ENCODE data around the gene PPIL6.

Gene PPIL6

GRCh38 chr6:109360791-109361190 is 79.6 kb downstream of the PPIL6 start:
- no peak for DNase-seq

DNA sequence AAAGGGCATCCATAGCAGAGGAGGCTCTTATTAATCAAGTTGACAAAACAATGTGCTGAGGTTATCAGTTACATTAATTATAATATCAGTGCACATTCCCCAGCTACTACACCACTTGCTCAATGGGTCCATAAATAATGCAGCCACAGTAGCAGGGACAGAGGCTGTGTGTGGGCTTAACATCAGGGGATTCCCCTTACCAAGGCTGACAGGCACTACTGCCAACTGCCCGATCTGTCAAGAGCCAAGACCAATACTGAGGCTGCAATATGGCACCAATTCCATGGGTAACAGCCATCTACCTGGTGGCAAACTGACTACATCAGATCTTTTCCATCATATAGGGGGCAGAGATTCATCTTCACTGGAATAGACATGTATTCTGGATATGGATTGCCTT is 80.1 kb downstream of the PPIL6 start:
- DNase-seq: no peak

DNA sequence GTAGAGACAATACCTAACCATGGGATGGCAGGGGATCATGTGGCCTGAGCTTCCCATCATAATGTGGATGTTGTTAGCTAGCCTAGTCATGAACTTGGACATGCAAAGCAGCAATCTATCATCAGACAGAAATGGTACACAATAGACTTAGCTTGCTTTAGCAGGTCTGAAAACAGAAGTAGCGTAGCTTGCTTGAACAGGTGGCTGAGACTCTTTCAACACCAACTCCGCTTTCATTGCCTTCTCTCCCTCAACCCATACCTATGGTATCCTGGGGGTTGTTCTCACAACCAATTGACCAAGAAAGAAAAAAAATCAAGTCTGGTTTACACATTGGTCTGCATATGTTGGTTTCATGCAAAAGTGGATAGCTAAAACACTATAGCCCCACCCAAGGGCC is 81.2 kb downstream of the PPIL6 start:
- no peak for DNase-seq

GRCh38 chr6:109358204-109358603 is 82.2 kb downstream of the PPIL6 start:
- no peak for DNase-seq

GRCh38 chr6:109356237-109356636 is 84.2 kb downstream of the PPIL6 start:
- DNase-seq: no peak

DNA sequence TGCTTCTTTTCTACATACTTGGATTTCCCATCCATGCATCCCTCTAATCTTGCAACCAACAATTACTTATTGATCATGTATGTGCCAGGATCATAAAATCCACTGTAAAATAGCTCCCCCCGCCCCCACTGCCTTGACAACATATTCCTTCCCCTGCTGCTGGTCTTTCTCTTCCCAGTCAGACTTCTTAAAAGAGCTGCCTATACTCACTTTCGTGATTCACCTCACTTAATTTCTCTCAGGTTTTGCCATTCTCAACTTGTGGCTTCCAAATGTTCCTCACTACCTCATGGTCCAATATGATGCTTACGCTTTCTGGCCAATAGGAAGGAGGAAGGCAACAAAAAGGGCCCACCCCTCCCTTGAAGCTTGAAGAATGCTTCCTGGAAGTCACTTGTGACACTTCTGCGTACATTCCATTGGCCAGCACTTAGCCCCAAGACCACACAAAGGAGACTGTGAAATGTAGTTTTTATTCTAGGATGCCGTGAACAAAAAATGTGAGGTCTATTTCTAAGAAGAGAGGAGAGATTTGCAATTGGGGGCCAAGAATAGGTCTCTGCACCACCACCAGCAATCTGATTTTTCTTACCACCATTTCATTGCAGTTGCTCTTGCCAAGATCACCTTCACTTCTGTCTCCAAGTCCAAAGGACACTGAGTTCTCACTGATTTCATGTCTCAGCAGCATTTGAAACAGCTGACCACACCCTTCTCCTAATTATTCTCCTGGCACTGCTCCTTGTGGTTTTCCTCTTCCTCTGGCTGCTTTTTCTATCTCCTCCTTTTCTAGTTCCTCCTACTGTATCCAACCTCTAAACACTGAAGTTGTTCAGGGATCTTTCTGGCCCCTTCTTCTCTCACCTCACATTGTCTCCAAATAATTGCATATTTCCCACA is 88.9 kb downstream of the PPIL6 start:
- no peak for DNase-seq

- no peak for DNase-seq
These were observed 90.9 kb downstream of the PPIL6 start for GRCh38 chr6:109349419-109349987.

DNA sequence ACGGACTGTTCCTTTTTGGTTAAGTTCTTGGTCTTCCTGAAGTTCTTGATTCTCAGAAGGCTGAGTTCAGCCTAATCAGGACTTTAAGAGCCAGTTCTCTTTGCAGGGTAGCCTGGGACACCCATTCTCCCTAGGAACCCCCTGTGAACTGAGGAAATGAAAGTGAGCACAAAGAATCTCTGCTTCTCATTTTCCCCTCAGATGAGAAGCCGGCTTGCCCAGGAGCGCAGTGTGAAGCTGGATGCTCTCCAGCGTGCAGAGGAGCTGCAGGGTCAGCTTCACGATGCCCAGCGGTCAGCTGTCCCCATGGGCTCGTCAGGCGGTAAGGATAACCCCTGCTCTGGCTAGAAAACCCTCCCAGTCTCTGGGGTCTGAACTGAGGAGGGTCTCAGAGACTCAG is 92.2 kb downstream of the PPIL6 start:
- no peak for DNase-seq

DNA sequence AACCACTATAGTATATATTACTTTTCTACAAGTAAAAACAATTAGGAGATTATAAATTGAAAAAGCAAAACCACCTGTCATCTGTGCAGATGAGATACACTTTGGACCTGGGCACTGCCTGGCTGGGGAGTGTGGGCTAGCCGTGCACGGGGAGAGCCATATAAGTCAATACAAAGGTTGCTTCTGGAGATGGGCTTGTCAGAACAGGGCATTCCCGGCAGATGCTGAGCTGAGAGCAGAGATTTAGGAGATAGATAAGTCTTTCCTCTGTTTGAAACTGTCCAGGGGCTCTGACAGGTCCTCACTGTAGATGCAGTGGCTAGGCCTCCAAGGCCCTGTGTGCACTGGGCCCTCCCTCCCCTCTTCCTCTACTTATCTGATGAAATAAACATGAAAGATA is 92.6 kb downstream of the PPIL6 start:
- no peak for DNase-seq

DNA sequence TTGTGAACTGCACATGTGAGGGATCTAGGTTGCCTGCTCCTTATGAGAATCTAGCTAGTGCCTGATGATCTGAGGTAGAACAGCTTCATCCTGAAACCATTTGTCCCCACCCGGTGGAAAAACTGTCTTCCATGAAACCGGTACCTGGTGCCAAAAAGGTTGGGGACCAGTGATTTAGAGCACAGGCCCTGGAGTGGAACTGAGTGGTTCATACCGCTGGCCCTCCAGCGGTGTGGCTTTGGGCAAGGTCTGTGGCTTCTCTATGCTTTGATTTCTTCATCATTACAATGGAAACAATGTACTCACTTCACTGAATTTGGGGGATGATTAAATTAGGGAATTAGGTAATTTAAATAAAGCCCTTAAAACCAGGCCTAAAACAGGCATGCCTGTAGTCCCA is 94.4 kb downstream of the PPIL6 start:
- no peak for DNase-seq

- DNase-seq: peak; percentile 86
These were observed 96.2 kb downstream of the PPIL6 start for GRCh38 chr6:109344226-109344625.

GRCh38 chr6:109343518-109343917 is 96.9 kb downstream of the PPIL6 start:
- DNase-seq: no peak

DNA sequence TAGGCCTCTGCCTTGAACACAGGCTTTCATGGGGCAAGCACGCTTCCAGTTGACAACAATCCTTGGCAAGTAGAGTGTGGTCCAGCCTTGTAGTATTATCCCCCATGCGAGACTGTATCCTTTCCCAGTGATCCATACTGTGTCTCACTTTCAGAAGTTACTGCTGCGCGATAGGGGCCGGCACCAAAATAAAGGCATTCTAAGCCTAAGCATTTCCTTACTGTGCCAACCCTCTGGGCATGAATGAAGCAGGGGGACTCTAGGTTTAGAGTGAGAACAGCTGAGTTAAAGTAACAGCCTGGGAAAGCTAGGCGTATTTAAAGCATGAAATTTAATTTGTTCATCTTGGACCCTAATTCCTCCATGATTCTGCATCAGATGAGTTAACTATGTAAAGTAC is 97.5 kb downstream of the PPIL6 start:
- DNase-seq: no peak

GRCh38 chr6:109342506-109342905 is 97.9 kb downstream of the PPIL6 start:
- no peak for DNase-seq

DNA sequence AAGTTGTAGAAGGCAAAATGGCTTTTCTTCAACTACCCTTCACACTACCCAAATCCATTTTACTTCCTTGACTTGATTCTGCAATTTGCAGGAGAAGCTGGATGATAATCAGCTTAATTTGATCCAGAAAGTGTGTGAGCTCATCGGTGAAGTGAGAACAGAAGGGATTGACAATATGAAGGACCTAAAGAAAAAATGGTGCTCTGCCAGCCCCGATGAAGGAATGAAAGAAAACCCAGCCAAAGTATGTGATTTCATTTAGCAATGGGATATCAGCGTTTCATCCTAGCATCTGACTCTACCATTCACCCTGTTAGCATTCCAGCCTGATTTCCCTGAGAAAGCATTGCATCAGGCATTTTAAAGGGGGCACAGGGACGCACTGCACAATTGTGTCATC is 99.6 kb downstream of the PPIL6 start:
- DNase-seq: no peak
